Activated CD4-positive, alpha-beta memory T cell treated with anti-CD3 and anti-CD28 coated beads for 36 hours (primary cell): ENCODE results near the gene SORCS1. TPM values are rescaled to one million over a fixed set of nuclear protein-coding genes. Genes with fewer than 3 reads are reported as not detected.
"Not testable (repeated sequence)": the region's sequence is repeated elsewhere in the genome, so short reads cannot be mapped to it uniquely, and the experiment has no call there.

ENCODE experiments used
- CTCF ChIA-PET: fragments of 350-600 bp; sonication (Branson Sonifier 250); formaldehyde crosslinking; loops from one replicate; lab custom pipeline; 2021; ENCODE audit warnings: antibody characterized with exemption, inconsistent platforms; lab: Charles Lee
- POLR2A ChIA-PET: fragments of 350-600 bp; sonication (Branson Sonifier 250); formaldehyde crosslinking; loops from one replicate; lab custom pipeline; 2021; ENCODE audit warnings: antibody characterized with exemption; lab: Charles Lee
- DNase-seq: peaks from one replicate; pipeline ENCODE4 v3.0.0-alpha.2; 2020
- H3K27ac Mint-ChIP-seq: one replicate; pipeline ENCODE4 v1.8.0; 2021; ENCODE audit warnings: mixed read lengths
- H3K27me3 Mint-ChIP-seq: one replicate; pipeline ENCODE4 v1.8.0; 2021; ENCODE audit warnings: mixed read lengths
- H3K36me3 Mint-ChIP-seq: one replicate; pipeline ENCODE4 v1.8.0; 2021; ENCODE audit warnings: mixed read lengths
- H3K4me1 Mint-ChIP-seq: one replicate; pipeline ENCODE4 v1.8.0; 2021; ENCODE audit warnings: low read depth, mixed read lengths
- H3K4me3 Mint-ChIP-seq: one replicate; pipeline ENCODE4 v1.8.0; 2021; ENCODE audit warnings: mild to moderate bottlenecking, mixed read lengths
- H3K9me3 Mint-ChIP-seq: one replicate; pipeline ENCODE4 v1.8.0; 2021; ENCODE audit warnings: mixed read lengths
- intact Hi-C: fragments of 100-400 bp; cut with micrococcal nuclease; formaldehyde crosslinking; loops from one replicate; pipeline ENCODE4 v1.15.1; 2023
- total RNA-seq, 2 experiments: library from RNA; stranded (reverse); gene quantifications; one replicate each; pipeline ENCODE4 v1.2.3, GENCODE V29; 2021

Gene SORCS1
- total RNA-seq, 2 experiments from 2014 or later = not detected

GRCh38 chr10:107031931-107032699 lies 132.4 kb downstream of the SORCS1 start:
- Mint-ChIP-seq H3K4me1 (no peaks in the 10 kb centered on the region), H3K27me3 (no peaks in the 10 kb centered on the region), H3K36me3 (no peaks in the 10 kb centered on the region), H3K4me3 (no peak overlapping the region), H3K9me3 (peaks cover 11% of the 10 kb centered on the region), H3K27ac (no peak overlapping the region)
- no peak for DNase-seq
- intact Hi-C loops = no loop called here
- ChIA-PET POLR2A (no interaction called here), CTCF (no interaction called here)

- CTCF ChIA-PET = no interaction called here
- H3K27me3 Mint-ChIP-seq = no peaks in the 10 kb centered on the region
- DNase-seq = no peak
- H3K9me3 Mint-ChIP-seq = peaks cover 12% of the 10 kb centered on the region
- no peaks in the 10 kb centered on the region for H3K4me1 Mint-ChIP-seq
- no peaks in the 10 kb centered on the region for H3K36me3 Mint-ChIP-seq
- no peak overlapping the region for H3K4me3 Mint-ChIP-seq
- H3K27ac Mint-ChIP-seq = no peak overlapping the region
- POLR2A ChIA-PET = no interaction called here
- intact Hi-C loops = no loop called here
Measured at GRCh38 chr10:107028236-107028635, 136.3 kb downstream of the SORCS1 start.

- ChIA-PET POLR2A (no interaction called here), CTCF (no interaction called here)
- intact Hi-C loops = no loop called here
- peaks cover 7% of the 10 kb centered on the region for H3K9me3 Mint-ChIP-seq
- no peaks in the 10 kb centered on the region for H3K36me3 Mint-ChIP-seq
- H3K27me3 Mint-ChIP-seq = no peaks in the 10 kb centered on the region
- H3K27ac Mint-ChIP-seq = no peak overlapping the region
- no peak for DNase-seq
- no peaks in the 10 kb centered on the region for H3K4me1 Mint-ChIP-seq
- H3K4me3 Mint-ChIP-seq = no peak overlapping the region
Measured at GRCh38 chr10:107025676-107026075, 138.8 kb downstream of the SORCS1 start.

GRCh38 chr10:107024033-107024432 lies 140.5 kb downstream of the SORCS1 start:
- H3K4me1 Mint-ChIP-seq, CTCF ChIA-PET: not testable (repeated sequence)

GRCh38 chr10:107022600-107023354 lies 141.7 kb downstream of the SORCS1 start:
- Mint-ChIP-seq H3K36me3 (no peaks in the 10 kb centered on the region), H3K4me1 (no peaks in the 10 kb centered on the region), H3K27me3 (no peaks in the 10 kb centered on the region), H3K9me3 (peaks cover 5% of the 10 kb centered on the region), H3K27ac (no peak overlapping the region), H3K4me3 (no peak overlapping the region)
- ChIA-PET POLR2A (no interaction called here), CTCF (no interaction called here)
- intact Hi-C loops = no loop called here
- no peak for DNase-seq

More at GRCh38 chr10:107024033-107024432, 140.5 kb downstream of the SORCS1 start:
- POLR2A ChIA-PET, H3K27ac Mint-ChIP-seq, H3K36me3 Mint-ChIP-seq, H3K4me3 Mint-ChIP-seq, intact Hi-C loops, H3K27me3 Mint-ChIP-seq, H3K9me3 Mint-ChIP-seq, DNase-seq: not testable (repeated sequence)

GRCh38 chr10:107019154-107019553 lies 145.4 kb downstream of the SORCS1 start:
- H3K36me3 Mint-ChIP-seq = no peaks in the 10 kb centered on the region

GRCh38 chr10:107013258-107014006 lies 151.1 kb downstream of the SORCS1 start:
- no peaks in the 10 kb centered on the region for H3K36me3 Mint-ChIP-seq
- CTCF ChIA-PET = no interaction called here
- no peak overlapping the region for H3K4me3 Mint-ChIP-seq
- POLR2A ChIA-PET = no interaction called here
- no peak for DNase-seq
- no peaks in the 10 kb centered on the region for H3K27me3 Mint-ChIP-seq
- H3K27ac Mint-ChIP-seq = no peak overlapping the region
- no peaks in the 10 kb centered on the region for H3K4me1 Mint-ChIP-seq
- H3K9me3 Mint-ChIP-seq = peaks cover 5% of the 10 kb centered on the region
- intact Hi-C loops = no loop called here

More at GRCh38 chr10:107019154-107019553, 145.4 kb downstream of the SORCS1 start:
- Mint-ChIP-seq H3K4me1 (no peaks in the 10 kb centered on the region), H3K27me3 (no peaks in the 10 kb centered on the region), H3K9me3 (peaks cover 5% of the 10 kb centered on the region), H3K27ac (no peak overlapping the region), H3K4me3 (no peak overlapping the region)
- intact Hi-C loops = no loop called here
- ChIA-PET POLR2A (no interaction called here), CTCF (no interaction called here)
- no peak for DNase-seq

- no peak overlapping the region for H3K27ac Mint-ChIP-seq
- H3K9me3 Mint-ChIP-seq = peaks cover 10% of the 10 kb centered on the region
- H3K4me1 Mint-ChIP-seq = no peaks in the 10 kb centered on the region
- intact Hi-C loops = no loop called here
- H3K4me3 Mint-ChIP-seq = no peak overlapping the region
- no peak for DNase-seq
- ChIA-PET CTCF (no interaction called here), POLR2A (no interaction called here)
- no peaks in the 10 kb centered on the region for H3K27me3 Mint-ChIP-seq
- no peaks in the 10 kb centered on the region for H3K36me3 Mint-ChIP-seq
Measured at GRCh38 chr10:107011992-107012391, 152.5 kb downstream of the SORCS1 start.

- Mint-ChIP-seq H3K36me3 (no peaks in the 10 kb centered on the region), H3K4me3 (no peak overlapping the region), H3K9me3 (peaks cover 10% of the 10 kb centered on the region), H3K27me3 (no peaks in the 10 kb centered on the region), H3K27ac (no peak overlapping the region), H3K4me1 (no peaks in the 10 kb centered on the region)
- no peak for DNase-seq
- CTCF ChIA-PET = no interaction called here
- intact Hi-C loops = no loop called here
- POLR2A ChIA-PET = no interaction called here
Measured at GRCh38 chr10:107011105-107011504, 153.4 kb downstream of the SORCS1 start.

- Mint-ChIP-seq H3K4me3 (no peak overlapping the region), H3K4me1 (no peaks in the 10 kb centered on the region), H3K9me3 (peaks cover 10% of the 10 kb centered on the region), H3K36me3 (no peaks in the 10 kb centered on the region), H3K27me3 (no peaks in the 10 kb centered on the region), H3K27ac (no peak overlapping the region)
- ChIA-PET POLR2A (no interaction called here), CTCF (no interaction called here)
- DNase-seq = no peak
- intact Hi-C loops = no loop called here
Measured at GRCh38 chr10:107010531-107010930, 154.0 kb downstream of the SORCS1 start.

GRCh38 chr10:107004362-107004761 lies 160.1 kb downstream of the SORCS1 start:
- no peak for DNase-seq
- POLR2A ChIA-PET = no interaction called here
- no peak overlapping the region for H3K4me3 Mint-ChIP-seq
- H3K27ac Mint-ChIP-seq = no peak overlapping the region
- H3K36me3 Mint-ChIP-seq = no peaks in the 10 kb centered on the region
- CTCF ChIA-PET = no interaction called here
- intact Hi-C loops = no loop called here
- no peaks in the 10 kb centered on the region for H3K27me3 Mint-ChIP-seq
- peaks cover 14% of the 10 kb centered on the region for H3K9me3 Mint-ChIP-seq
- no peaks in the 10 kb centered on the region for H3K4me1 Mint-ChIP-seq

GRCh38 chr10:107002068-107002467 lies 162.4 kb downstream of the SORCS1 start:
- no peak overlapping the region for H3K4me3 Mint-ChIP-seq
- POLR2A ChIA-PET = no interaction called here
- H3K27ac Mint-ChIP-seq = no peak overlapping the region
- no peaks in the 10 kb centered on the region for H3K36me3 Mint-ChIP-seq
- intact Hi-C loops = no loop called here
- H3K4me1 Mint-ChIP-seq = no peaks in the 10 kb centered on the region
- peaks cover 8% of the 10 kb centered on the region for H3K9me3 Mint-ChIP-seq
- no peak for DNase-seq
- CTCF ChIA-PET = no interaction called here
- no peaks in the 10 kb centered on the region for H3K27me3 Mint-ChIP-seq
